HUDEP-2 (cell line): ENCODE results near the gene CEBPZOS.

Experiments used
- DNase-seq, 76 experiments: peaks; one replicate each; lab custom pipeline; 2025; ENCODE audit not compliant: unreplicated experiment in 76 of 76; lab: John Stamatoyannopoulos, UW

The CEBPZOS gene

GRCh38 chr2:37196320-37197195 lies at the start of gene CEBPZOS:
Gene CEBPZOS, plus strand, starts transcription at chr2:37196496. Its CDS starts 3,209 bp downstream, at chr2:37199705.
- DNase-seq, result peak in 73 of 76 experiments; percentile 18 to 86 (median 68)

- DNase-seq, result no peak
Measured at GRCh38 chr2:37148325-37148724, 48.0 kb upstream of the CEBPZOS start.

GRCh38 chr2:37149626-37150322 lies 46.5 kb upstream of the CEBPZOS start:
- DNase-seq, result no peak

DNA sequence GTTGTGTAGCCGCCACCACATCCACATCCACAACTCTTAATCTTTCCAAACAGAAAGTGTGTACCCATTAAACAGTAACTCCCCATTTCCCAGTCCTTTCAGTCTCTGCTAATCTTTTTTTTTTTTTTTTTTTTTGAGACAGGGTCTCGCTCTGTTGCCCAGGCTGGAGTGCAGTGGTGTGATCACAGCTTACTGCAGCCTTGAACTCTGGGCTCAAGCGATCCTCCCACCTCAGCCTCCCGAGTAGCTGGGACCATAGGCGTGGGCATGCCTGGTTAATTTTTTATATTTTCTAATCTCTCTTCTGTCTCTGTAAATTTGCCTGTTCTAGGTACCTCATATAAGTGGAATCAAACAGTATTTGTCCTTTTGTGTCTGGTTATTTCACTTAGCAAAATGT lies 43.1 kb upstream of the CEBPZOS start:
- no peak for DNase-seq

- no peak for DNase-seq
Measured at GRCh38 chr2:37154785-37155184, 41.5 kb upstream of the CEBPZOS start.

- DNase-seq, result peak in 28 of 76 experiments; percentile 2 to 58 (median 22)
Measured at GRCh38 chr2:37156071-37156856, 40.0 kb upstream of the CEBPZOS start.

GRCh38 chr2:37156857-37157714 lies 39.2 kb upstream of the CEBPZOS start, which contains the start of gene EIF2AK2:
Gene EIF2AK2, minus strand, starts transcription at chr2:37156980. Its CDS starts 9,174 bp downstream, at chr2:37147806.
- DNase-seq, result peak in 74 of 76 experiments; percentile 12 to 88 (median 72)

DNA sequence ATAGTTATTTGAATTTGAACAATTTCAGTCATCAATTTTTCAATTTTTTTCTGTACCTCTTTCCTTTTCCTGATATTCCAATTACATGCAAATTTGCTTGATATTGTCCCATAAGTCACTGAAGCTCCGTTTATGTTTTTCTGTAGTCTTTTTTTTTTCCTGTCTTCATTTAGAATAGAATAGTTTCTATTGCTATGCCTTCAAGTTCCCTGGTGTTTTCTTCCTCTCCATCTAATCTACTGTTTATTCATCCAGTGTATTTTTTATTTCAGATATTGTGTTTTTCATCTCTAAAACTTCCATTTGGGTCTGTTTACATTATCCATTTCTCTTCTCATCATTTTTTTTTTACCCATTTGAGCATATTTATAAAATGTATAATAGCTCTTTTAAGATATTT lies 31.5 kb upstream of the CEBPZOS start:
- no peak for DNase-seq

DNA sequence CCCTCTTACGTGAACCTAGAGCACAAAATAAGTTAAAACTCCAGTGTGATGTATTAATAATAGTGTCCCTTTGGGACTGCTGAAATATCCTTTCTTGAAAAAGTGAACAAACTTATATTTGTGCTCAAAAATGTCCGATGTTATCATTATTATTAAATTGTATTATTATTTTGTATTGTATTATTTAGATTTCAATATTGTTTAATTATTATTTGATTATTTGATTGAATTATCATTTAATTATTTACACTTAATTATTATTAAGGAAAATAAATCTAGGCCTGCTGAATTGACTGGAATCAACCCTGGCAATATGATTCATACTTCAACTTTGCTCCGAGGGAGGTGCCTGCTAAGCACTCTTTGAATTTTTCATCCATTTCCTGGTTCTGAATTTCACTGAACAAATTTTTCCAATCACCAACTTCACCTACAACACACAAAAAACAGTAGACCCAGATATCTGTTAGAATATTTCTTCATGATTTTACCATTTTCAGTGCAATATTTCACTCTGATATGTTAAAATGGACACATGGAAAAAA lies 28.6 kb upstream of the CEBPZOS start:
- no peak for DNase-seq

DNA sequence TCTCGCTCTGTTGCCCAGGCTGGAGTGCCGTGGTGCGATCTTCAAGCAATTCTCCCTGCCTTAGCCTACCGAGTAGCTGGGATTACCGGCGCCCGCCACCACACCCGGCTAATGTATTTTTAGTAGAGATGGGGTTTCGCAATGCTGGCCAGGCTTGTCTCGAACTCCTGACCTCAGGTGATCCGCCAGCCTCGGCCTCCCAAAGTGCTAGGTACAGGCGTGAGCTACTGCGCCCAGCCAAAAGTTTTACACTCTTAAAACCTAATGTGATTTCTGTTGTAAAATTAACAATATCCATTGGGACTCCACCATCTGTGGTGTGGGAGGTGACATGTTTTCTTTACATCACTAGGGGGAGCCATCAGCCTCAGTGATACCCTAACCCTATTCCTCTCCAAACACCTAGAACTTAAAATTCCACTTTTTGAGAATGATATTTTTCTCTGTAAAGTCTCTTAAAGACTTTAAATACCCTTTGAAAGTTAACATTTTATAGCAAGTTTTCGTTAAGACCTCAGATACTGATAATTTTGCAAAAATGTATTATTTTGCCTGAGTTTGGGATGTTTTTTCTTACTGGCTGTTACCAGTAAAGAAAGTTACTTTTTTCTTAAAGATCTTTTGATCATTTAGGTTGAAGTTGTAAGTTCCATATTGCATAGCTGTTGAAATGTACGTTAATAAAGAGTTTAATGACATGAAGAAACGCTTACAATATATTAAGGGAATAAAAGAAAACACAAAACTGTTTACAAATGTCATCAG lies 27.9 kb upstream of the CEBPZOS start:
- peak in 21 of 76 experiments; percentile 1 to 53 (median 17) for DNase-seq

- DNase-seq, result no peak
Measured at GRCh38 chr2:37171624-37171950, 24.7 kb upstream of the CEBPZOS start.

- no peak for DNase-seq
Measured at GRCh38 chr2:37173741-37174140, 22.6 kb upstream of the CEBPZOS start.

GRCh38 chr2:37180006-37180639 lies 16.2 kb upstream of the CEBPZOS start:
- no peak for DNase-seq

GRCh38 chr2:37180640-37181039 lies 15.7 kb upstream of the CEBPZOS start:
- DNase-seq, result no peak

DNA sequence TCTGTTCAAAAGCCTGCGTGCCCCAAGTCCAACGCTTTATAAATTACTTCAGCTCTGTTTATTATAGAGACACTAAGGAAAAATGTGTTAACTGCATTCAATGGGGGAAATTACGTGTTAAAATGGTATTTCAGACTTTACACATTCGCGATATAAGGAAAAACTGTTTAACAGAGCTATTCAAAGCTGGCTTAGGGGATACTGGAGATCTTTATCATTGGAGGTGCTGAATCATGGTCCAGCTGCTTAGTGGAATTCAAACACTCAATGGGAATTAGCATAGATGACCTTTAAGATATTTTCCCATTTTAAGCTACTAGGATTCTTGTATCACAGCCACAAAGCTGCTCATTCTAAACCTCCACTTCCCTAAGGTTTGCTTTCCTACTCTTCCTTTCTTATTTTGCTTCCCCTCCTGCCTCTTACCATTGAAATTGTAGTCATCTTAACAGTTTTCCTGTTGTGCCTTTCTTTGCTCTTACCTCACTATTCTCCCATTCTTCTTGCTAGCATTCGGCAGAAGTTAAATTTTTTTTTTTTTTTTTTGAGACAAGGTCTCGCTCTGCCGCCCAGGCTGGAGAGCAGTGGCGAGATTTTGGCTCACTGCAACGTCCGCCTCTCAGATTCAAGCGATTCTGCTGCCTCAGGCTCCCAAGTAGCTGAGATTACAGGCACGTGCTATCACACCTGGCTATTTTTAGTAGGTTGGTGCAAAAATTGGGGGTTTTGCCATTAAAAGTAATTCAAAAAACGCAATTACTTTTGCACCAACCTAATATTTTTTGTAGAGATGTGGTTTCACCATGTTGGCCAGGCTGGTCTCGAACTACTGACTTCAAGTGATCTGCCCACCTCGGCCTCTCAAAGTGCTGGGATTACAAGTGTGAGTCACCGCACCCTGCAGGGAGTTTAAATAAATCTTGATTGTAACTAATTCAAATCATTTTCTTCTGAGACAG lies 14.3 kb upstream of the CEBPZOS start:
- DNase-seq, result no peak

DNA sequence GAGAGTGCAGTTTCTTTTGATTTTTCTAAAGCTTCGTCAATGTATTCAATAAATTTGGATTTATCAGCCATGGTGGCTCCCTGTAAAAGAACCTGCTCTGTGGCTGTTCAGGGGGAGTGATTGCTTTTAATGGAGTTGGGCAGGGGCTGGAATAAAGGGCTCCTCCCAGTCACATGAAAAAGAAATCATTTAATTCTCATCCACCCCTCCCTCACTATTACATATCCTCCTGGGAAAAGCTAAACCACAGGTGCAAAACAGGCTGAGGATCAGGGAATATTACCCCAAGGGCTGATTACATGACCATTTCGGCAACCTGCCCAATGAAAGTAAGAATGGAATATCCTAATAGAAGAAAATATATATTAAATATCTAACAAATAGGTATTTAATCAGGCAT lies 7.7 kb upstream of the CEBPZOS start, which contains the start of gene SULT6B1:
Gene SULT6B1, minus strand, starts transcription at position 101 of the 400 bp plus-strand sequence. Its CDS starts 30 bp downstream, at position 71.
- no peak for DNase-seq

GRCh38 chr2:37189452-37190153 lies 6.7 kb upstream of the CEBPZOS start:
- DNase-seq, result peak in 3 of 76 experiments; percentile 1 to 13 (median 2)
